Skeletal muscle tissue (tissue), 4 donors: ENCODE data around the gene ATPAF2. TPM values are rescaled to one million over a fixed set of nuclear protein-coding genes. Genes with fewer than 3 reads are reported as not detected.

Experiments used
- H3K27ac ChIP-seq: one replicate; pipeline ENCODE4 v1.7.0; 2013; ENCODE audit warnings: mild to moderate bottlenecking, low read depth, low read length, inconsistent platforms
- H3K27me3 ChIP-seq, 3 donors: one replicate each; pipeline ENCODE4 v1.7.0; 2013; ENCODE audit warnings: low read length in 3 of 3; ENCODE audit not compliant: control insufficient read depth in 3 of 3, insufficient read depth in 3 of 3
- H3K36me3 ChIP-seq, 3 donors: one replicate each; pipeline ENCODE4 v1.7.0; 2013; ENCODE audit warnings: low read length in 3 of 3; ENCODE audit not compliant: control insufficient read depth in 3 of 3, insufficient read depth in 3 of 3
- H3K4me1 ChIP-seq, 3 donors: one replicate each; pipeline ENCODE4 v1.7.0; 2013; ENCODE audit warnings: low read length in 3 of 3, mild to moderate bottlenecking in 3 of 3; ENCODE audit not compliant: control insufficient read depth in 3 of 3, insufficient read depth in 3 of 3
- H3K4me3 ChIP-seq, 3 donors: one replicate each; pipeline ENCODE4 v1.7.0; 2013; ENCODE audit warnings: low read length in 3 of 3
- H3K9ac ChIP-seq, 3 donors: one replicate each; pipeline ENCODE4 v1.7.0; 2013; ENCODE audit warnings: low read length in 3 of 3, mild to moderate bottlenecking in 3 of 3, moderate library complexity in 2 of 3, low read depth in 1 of 3
- H3K9me3 ChIP-seq, 3 donors: one replicate each; pipeline ENCODE4 v1.7.0; 2013; ENCODE audit warnings: low read length in 3 of 3; ENCODE audit not compliant: control insufficient read depth in 3 of 3
- total RNA-seq: library from RNA; depleted of rRNA; stranded (reverse); fragments of >200 nt; gene quantifications from one replicate; pipeline ENCODE4 v1.2.3, GENCODE V29; 2014
- donor health status: Osteomylitis.

ATPAF2 gene
- total RNA-seq, 1 donor from 2014 or later: 19.3 TPM

DNA sequence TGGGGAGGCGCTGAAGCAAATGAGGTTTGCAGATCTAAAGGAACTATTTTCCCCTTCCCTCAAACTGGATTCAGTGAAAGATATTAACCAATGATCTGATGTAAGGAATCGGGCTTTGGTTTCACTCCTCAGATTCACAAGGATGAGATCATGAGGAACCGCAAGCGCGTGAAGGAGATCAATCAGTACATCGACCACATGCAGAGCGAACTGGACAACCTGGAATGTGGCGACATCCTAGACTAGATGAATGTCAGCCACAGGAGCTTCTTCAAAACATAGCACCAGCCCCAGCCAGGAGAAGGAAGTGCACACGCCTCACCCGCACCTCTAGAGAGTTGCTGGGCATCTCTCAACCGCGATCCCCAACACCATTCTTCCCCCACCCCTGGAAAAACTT, 22.5 kb downstream of the ATPAF2 start:
- Histone ChIP-seq H3K27me3 (no peaks in the 10 kb centered on the region), H3K4me1 (peaks cover 11 to 16% (median 13%) of the 10 kb centered on the region in 3 donors), H3K4me3 (no peak overlapping the region), H3K9ac (no peak overlapping the region), H3K9me3 (no peaks in the 10 kb centered on the region), H3K36me3 (peaks cover 17 to 21% (median 19%) of the 10 kb centered on the region in 3 donors), H3K27ac (no peak overlapping the region)

GRCh38 chr17:18015593-18015992, 23.4 kb downstream of the ATPAF2 start:
- peaks cover 17 to 20% (median 20%) of the 10 kb centered on the region in 3 donors for H3K36me3 ChIP-seq
- H3K4me1 ChIP-seq: peaks cover 8 to 10% (median 8%) of the 10 kb centered on the region in 3 donors
- H3K27ac ChIP-seq: no peak overlapping the region

DNA sequence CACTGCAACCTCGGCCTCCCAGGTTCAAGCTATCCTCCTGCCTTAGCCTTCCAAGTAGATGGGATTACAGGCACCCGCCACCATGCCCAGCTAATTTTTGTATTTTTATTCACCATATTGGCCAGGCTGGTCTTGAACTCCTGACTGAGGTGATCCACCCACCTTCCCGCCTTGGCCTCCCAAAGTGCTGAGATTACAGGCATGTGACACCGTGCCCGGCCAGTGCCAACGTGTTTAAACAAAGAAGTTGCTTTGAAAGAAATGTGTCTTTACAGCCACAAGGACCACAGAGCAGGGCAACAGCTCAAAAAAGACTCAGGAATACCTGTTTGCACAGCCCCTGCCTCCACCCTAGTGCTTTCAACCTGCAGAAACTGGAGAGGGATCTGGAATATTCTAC, 25.0 kb downstream of the ATPAF2 start:
- H3K27me3 ChIP-seq: no peaks in the 10 kb centered on the region
- peaks cover 17 to 23% (median 20%) of the 10 kb centered on the region in 3 donors for H3K36me3 ChIP-seq
- no peak overlapping the region for H3K4me3 ChIP-seq
- no peak overlapping the region for H3K9ac ChIP-seq
- no peak overlapping the region for H3K27ac ChIP-seq
- no peaks in the 10 kb centered on the region for H3K9me3 ChIP-seq
- H3K4me1 ChIP-seq: peaks cover 7 to 8% (median 8%) of the 10 kb centered on the region in 3 donors

More at GRCh38 chr17:18015593-18015992, 23.4 kb downstream of the ATPAF2 start:
- no peak overlapping the region for H3K9ac ChIP-seq
- H3K27me3 ChIP-seq: no peaks in the 10 kb centered on the region
- H3K4me3 ChIP-seq: no peak overlapping the region
- no peaks in the 10 kb centered on the region for H3K9me3 ChIP-seq

DNA sequence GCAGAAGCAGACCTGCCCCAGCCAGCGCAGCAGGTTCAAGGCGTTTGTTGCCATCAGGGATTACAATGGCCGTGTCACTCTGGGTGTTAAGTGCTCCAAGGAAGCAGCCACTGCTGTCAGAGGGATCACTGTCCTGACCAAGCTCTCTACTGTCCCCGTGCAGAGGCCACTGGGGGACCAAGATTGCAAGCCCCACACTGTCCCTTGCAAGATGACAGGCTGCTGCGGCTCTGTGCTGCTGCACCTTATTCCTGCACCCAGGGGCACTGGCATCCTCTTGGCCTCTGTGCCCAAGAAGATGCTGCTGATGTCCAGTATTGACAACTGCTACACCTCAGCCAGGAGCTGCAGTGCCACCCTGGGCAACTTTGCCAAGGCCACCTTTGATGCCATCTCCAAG, 27.7 kb downstream of the ATPAF2 start:
- Histone ChIP-seq H3K27ac (no peak overlapping the region), H3K27me3 (no peaks in the 10 kb centered on the region), H3K9ac (no peak overlapping the region), H3K4me1 (no peaks in the 10 kb centered on the region), H3K36me3 (peaks cover 18 to 23% (median 22%) of the 10 kb centered on the region in 3 donors), H3K4me3 (no peak overlapping the region), H3K9me3 (no peaks in the 10 kb centered on the region)

DNA sequence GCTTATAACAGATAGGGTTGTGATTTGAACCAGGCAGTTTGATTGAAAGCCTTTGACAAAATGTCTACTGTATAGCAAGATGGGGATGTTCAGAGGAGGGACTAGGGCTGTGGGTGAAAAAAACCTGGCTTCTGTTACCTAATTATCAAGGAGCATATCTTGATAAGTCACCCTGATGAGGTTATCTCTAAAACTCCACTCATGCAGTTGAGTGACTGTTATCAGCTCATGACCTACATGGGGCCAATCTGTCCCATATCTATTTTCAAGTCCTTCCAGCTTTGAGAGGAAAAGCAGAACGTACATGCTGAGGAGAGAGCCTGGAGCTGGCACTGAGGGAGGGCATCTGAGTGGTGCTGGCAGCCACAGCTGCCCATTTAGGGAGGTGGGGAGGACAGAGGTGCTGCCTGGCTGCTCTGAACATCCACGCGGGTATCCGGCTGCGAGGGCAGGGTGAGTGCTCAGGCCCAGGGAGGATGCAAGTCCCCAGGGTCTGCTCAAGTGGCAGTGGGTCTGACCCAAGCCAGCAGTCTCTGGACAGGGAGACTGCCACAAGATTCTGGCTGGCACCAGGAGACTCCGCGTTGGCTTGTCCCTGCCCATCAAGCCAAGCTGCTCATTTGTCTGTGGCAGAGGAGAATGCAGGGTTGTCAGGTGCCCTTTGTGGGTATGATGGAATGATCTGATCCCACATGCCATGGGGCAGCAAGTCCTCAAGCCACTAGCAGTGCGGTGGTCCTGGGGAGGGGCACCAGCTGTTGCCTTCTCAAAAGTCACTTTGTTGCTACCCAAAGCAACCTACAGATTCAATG, 29.2 kb downstream of the ATPAF2 start:
- peaks cover 10 to 15% (median 11%) of the 10 kb centered on the region in 3 donors for H3K36me3 ChIP-seq
- no peaks in the 10 kb centered on the region for H3K27me3 ChIP-seq
- no peak overlapping the region for H3K9ac ChIP-seq
- peaks cover 9 to 12% (median 10%) of the 10 kb centered on the region in 3 donors for H3K4me1 ChIP-seq
- no peak overlapping the region for H3K4me3 ChIP-seq
- no peak overlapping the region for H3K27ac ChIP-seq
- H3K9me3 ChIP-seq: no peaks in the 10 kb centered on the region

DNA sequence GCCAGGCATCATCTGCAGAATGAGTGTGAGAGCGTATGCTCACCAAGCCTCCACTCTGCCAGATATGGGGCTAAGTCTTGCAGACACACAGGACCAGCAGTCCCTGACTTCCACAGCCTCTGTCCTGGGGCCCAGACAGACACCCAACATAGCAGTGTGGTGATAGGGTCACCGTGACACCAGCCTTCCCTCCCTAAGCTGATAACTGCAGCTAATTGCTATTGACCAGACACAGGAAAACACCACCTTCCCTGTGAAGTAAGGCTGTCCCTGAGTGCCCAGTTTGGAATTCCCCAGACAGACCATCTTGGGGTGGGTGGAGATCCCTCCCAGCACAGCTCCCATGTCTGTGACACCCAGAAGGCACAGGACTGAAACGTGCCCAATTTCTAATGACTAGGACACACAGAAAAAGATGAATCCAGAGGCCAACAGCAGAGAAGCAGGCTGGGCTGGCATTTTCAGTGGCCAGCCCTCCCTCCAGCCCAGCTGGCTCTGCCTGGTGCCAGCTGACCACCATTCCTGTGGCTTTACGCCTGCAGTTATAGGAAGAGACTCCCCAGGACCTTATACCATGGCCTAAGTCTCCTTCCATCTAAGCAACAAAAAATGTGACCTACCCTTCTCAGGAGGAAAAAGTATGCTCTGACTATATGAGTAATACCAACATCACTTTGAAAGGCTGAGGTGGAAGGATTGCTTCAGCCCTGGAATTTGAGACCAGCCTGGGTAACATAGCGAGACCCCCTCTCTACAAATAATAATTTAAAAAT, 30.3 kb downstream of the ATPAF2 start:
- H3K4me1 ChIP-seq: peaks cover 10 to 22% (median 15%) of the 10 kb centered on the region in 3 donors
- H3K9ac ChIP-seq: no peak overlapping the region
- H3K27ac ChIP-seq: no peak overlapping the region
- H3K9me3 ChIP-seq: no peaks in the 10 kb centered on the region
- H3K4me3 ChIP-seq: no peak overlapping the region
- no peaks in the 10 kb centered on the region for H3K27me3 ChIP-seq
- peaks cover 10 to 15% (median 11%) of the 10 kb centered on the region in 3 donors for H3K36me3 ChIP-seq

- H3K27ac ChIP-seq: no peak overlapping the region
- no peak overlapping the region for H3K4me3 ChIP-seq
- peaks cover 8 to 13% (median 10%) of the 10 kb centered on the region in 3 donors for H3K36me3 ChIP-seq
- H3K9ac ChIP-seq: no peak overlapping the region
- no peaks in the 10 kb centered on the region for H3K9me3 ChIP-seq
- peaks cover 10 to 22% (median 15%) of the 10 kb centered on the region in 3 donors for H3K4me1 ChIP-seq
- no peaks in the 10 kb centered on the region for H3K27me3 ChIP-seq
Observed at GRCh38 chr17:18006495-18007239, 32.3 kb downstream of the ATPAF2 start.

DNA sequence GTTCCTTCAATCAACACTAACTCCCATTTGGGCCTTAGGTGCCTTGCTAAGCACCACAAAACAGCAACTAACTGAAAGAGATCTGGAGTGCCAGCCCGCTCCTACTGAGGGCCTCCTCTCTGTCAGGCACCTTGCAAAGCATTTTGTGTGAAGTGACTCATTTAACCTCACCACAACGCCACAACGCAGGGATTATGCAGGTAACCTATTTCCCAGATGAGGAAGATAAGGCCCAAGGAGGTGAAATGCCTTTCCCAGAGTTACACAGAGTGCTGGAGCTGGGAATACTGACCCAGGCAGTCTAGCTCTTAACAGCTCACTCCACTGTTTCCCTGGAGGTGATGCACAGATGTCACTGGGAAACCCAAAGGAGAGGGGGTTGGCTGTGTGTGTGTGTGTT, 33.5 kb downstream of the ATPAF2 start:
- Histone ChIP-seq H3K9ac (peak overlapping the region in 2 of 3 donors; percentile 14 to 33), H3K36me3 (peaks cover 5 to 7% (median 6%) of the 10 kb centered on the region in 3 donors), H3K27me3 (no peaks in the 10 kb centered on the region), H3K4me1 (peaks cover 10 to 22% (median 15%) of the 10 kb centered on the region in 3 donors), H3K4me3 (no peak overlapping the region), H3K9me3 (no peaks in the 10 kb centered on the region), H3K27ac (peak overlapping the region; percentile 36)

- Histone ChIP-seq H3K4me1 (peaks cover 10 to 22% (median 15%) of the 10 kb centered on the region in 3 donors), H3K27ac (peak overlapping the region; percentile 25), H3K9ac (peak overlapping the region in 1 of 3 donors; percentile 14), H3K4me3 (no peak overlapping the region), H3K9me3 (no peaks in the 10 kb centered on the region), H3K27me3 (no peaks in the 10 kb centered on the region), H3K36me3 (peaks cover 3 to 7% (median 4%) of the 10 kb centered on the region in 3 donors)
Observed at GRCh38 chr17:18004884-18005305, 34.1 kb downstream of the ATPAF2 start.
